HEK293T (cell line): ENCODE data around the gene ACTR2.

Experiments
- BHLHE40 ChIP-seq: fragments of 450-650 bp; IDR thresholded peaks from 2 replicates; pipeline ENCODE4 v1.6.1; 2016; ENCODE audit warnings: mild to moderate bottlenecking, moderate library complexity, borderline replicate concordance
- FOXA1 ChIP-seq: fragments of 450-650 bp; IDR thresholded peaks from 2 replicates; pipeline ENCODE4 v1.6.1; 2016; ENCODE audit warnings: mild to moderate bottlenecking
- FOXM1 ChIP-seq: fragments of 450-650 bp; IDR thresholded peaks from 2 replicates; pipeline ENCODE4 v1.6.1; 2017; ENCODE audit warnings: mild to moderate bottlenecking, borderline replicate concordance
- HDGF ChIP-seq: fragments of 450-650 bp; IDR thresholded peaks from 2 replicates; pipeline ENCODE4 v1.6.1; 2017; ENCODE audit warnings: antibody characterized with exemption, borderline replicate concordance
- LEF1 ChIP-seq: fragments of 450-650 bp; IDR thresholded peaks from 2 replicates; pipeline ENCODE4 v1.6.1; 2017; ENCODE audit warnings: mild to moderate bottlenecking, borderline replicate concordance
- NFRKB ChIP-seq: fragments of 450-650 bp; IDR thresholded peaks from 2 replicates; pipeline ENCODE4 v1.6.1; 2016; ENCODE audit warnings: mild to moderate bottlenecking, moderate library complexity
- PKNOX1 ChIP-seq: fragments of 450-650 bp; IDR thresholded peaks from 2 replicates; pipeline ENCODE4 v1.6.1; 2016
- SP1 ChIP-seq: fragments of 450-650 bp; IDR thresholded peaks from 2 replicates; pipeline ENCODE4 v1.6.1; 2017
- SUZ12 ChIP-seq: fragments of 450-650 bp; IDR thresholded peaks from 2 replicates; pipeline ENCODE4 v1.6.1; 2016; ENCODE audit warnings: mild to moderate bottlenecking
- TARDBP ChIP-seq: fragments of 450-650 bp; IDR thresholded peaks from 2 replicates; pipeline ENCODE4 v1.6.1; 2016
- ZNF384 ChIP-seq: fragments of 450-650 bp; IDR thresholded peaks from 2 replicates; pipeline ENCODE4 v1.6.1; 2016

- no peak for TF ChIP-seq FOXM1
- TF ChIP-seq NFRKB: no peak
- no peak for TF ChIP-seq PKNOX1
- no peak for TF ChIP-seq SP1
- TF ChIP-seq TARDBP: no peak
- TF ChIP-seq ZNF384: no peak
- no peak for TF ChIP-seq SUZ12
- no peak for TF ChIP-seq BHLHE40
- no peak for TF ChIP-seq LEF1
- no peak for TF ChIP-seq FOXA1
- no peak for TF ChIP-seq HDGF
Observed at GRCh38 chr2:65320042-65320725, 92.6 kb downstream of the ACTR2 start.
